B cell (primary cell): ENCODE measurements around the gene IL1RAP. TPM values are rescaled to one million over a fixed set of nuclear protein-coding genes. Genes with fewer than 3 reads are reported as not detected.

Experiments used
- ATAC-seq: fragments of 200-7000 bp; cut with Tn5 transposase; one replicate; pipeline ENCODE4 v1.10.0; 2021; ENCODE audit warnings: low read depth, mild to moderate bottlenecking, moderate number of reproducible peaks, moderate library complexity
- CTCF ChIA-PET: fragments of 350-600 bp; sonication (Branson Sonifier 250); formaldehyde crosslinking; loops from one replicate; lab custom pipeline; 2021; ENCODE audit warnings: antibody characterized with exemption, inconsistent platforms; lab: Charles Lee
- POLR2A ChIA-PET: fragments of 350-600 bp; sonication (Branson Sonifier 250); formaldehyde crosslinking; loops from one replicate; lab custom pipeline; 2021; ENCODE audit warnings: antibody characterized with exemption; lab: Charles Lee
- DNase-seq: peaks from one replicate; pipeline ENCODE4 v3.0.0; 2013
- H2AFZ ChIP-seq: 2 replicates; pipeline ENCODE4 v1.6.1; 2012; ENCODE audit warnings: mild to moderate bottlenecking, low read depth, low read length; ENCODE audit not compliant: insufficient read depth, poor library complexity, severe bottlenecking
- H3K27ac ChIP-seq, 2 donors: 1 replicate in 1 of 2; 2 replicates in 1 of 2; pipeline ENCODE4 v1.5.1; 2012 to 2013; ENCODE audit warnings: low read length in 2 of 2, mild to moderate bottlenecking in 2 of 2, moderate library complexity in 1 of 2
- H3K27me3 ChIP-seq, 4 experiments: fragments of 200-600 bp in 1 of 4; sonication (generic) in 1 of 4; replicated peaks in 1 of 4; 1 replicate in 2 of 4; 2 replicates in 2 of 4; pipeline versions ENCODE4 v1.6.1 to v1.7.0; 2013 to 2016; ENCODE audit warnings: low read length in 3 of 4, mild to moderate bottlenecking in 2 of 4, mixed read lengths in 1 of 4, moderate library complexity in 1 of 4; ENCODE audit not compliant: insufficient read depth in 4 of 4, control insufficient read depth in 3 of 4; ENCODE audit errors: control extremely low read depth in 1 of 4
- H3K36me3 ChIP-seq, 2 experiments: replicated peaks in 1 of 2; 1 replicate in 1 of 2; 2 replicates in 1 of 2; pipeline versions ENCODE4 v1.6.1 to v1.7.1; 2013; ENCODE audit warnings: low read length in 1 of 2; ENCODE audit not compliant: insufficient read depth in 2 of 2, control insufficient read depth in 1 of 2; ENCODE audit errors: control extremely low read depth in 1 of 2, extremely low read depth in 1 of 2
- H3K4me1 ChIP-seq, 2 donors: fragments of 200-600 bp in 1 of 2; sonication (generic) in 1 of 2; 1 replicate in 1 of 2; 2 replicates in 1 of 2; pipeline versions ENCODE4 v1.5.1 to v1.6.1; 2013 to 2017; ENCODE audit warnings: low read length in 2 of 2; ENCODE audit not compliant: control insufficient read depth in 2 of 2, insufficient read depth in 2 of 2
- H3K4me2 ChIP-seq: replicated peaks from 2 replicates; pipeline ENCODE3; 2012; ENCODE audit warnings: mild to moderate bottlenecking, low read depth, low read length; ENCODE audit not compliant: poor library complexity, severe bottlenecking
- H3K4me3 ChIP-seq, 5 experiments: fragments of 200-600 bp in 1 of 5; sonication (generic) in 1 of 5; 1 replicate in 3 of 5; 2 replicates in 2 of 5; pipeline versions ENCODE4 v1.5.1 to v1.7.0; 2011 to 2016; ENCODE audit warnings: low read length in 4 of 5, mild to moderate bottlenecking in 4 of 5, low read depth in 2 of 5, control low read depth in 1 of 5, moderate library complexity in 1 of 5; ENCODE audit not compliant: insufficient read depth in 1 of 5; ENCODE audit errors: control extremely low read depth in 1 of 5, extremely low read depth in 1 of 5
- H3K79me2 ChIP-seq: fragments of 200-600 bp; sonication (generic); one replicate; pipeline ENCODE4 v1.6.0; 2016; ENCODE audit warnings: low read length; ENCODE audit not compliant: control insufficient read depth, insufficient read depth
- H3K9ac ChIP-seq: fragments of 200-600 bp; sonication (generic); 2 replicates; pipeline ENCODE4 v1.6.1; 2017; ENCODE audit warnings: mild to moderate bottlenecking, low read length, moderate library complexity
- H3K9me3 ChIP-seq, 3 donors: one replicate each; pipeline versions ENCODE4 v1.6.1 to v1.7.1; 2013; ENCODE audit warnings: low read length in 2 of 3; ENCODE audit not compliant: control insufficient read depth in 2 of 3, insufficient read depth in 1 of 3; ENCODE audit errors: control extremely low read depth in 1 of 3
- H4K20me1 ChIP-seq: 2 replicates; pipeline ENCODE4 v1.6.0; 2012; ENCODE audit warnings: mild to moderate bottlenecking, low read length; ENCODE audit not compliant: insufficient read depth, control insufficient read depth, poor library complexity, severe bottlenecking
- H3K27ac Mint-ChIP-seq: one replicate; pipeline ENCODE4 v1.8.0; 2021; ENCODE audit warnings: mixed read lengths
- H3K27me3 Mint-ChIP-seq: one replicate; pipeline ENCODE4 v1.8.0; 2021; ENCODE audit warnings: mixed read lengths
- H3K4me1 Mint-ChIP-seq: one replicate; pipeline ENCODE4 v1.8.0; 2021; ENCODE audit warnings: mixed read lengths
- H3K4me3 Mint-ChIP-seq: one replicate; pipeline ENCODE4 v1.8.0; 2021; ENCODE audit warnings: mixed read lengths
- H3K9me3 Mint-ChIP-seq: one replicate; pipeline ENCODE4 v1.8.0; 2022; ENCODE audit warnings: mixed read lengths; ENCODE audit not compliant: insufficient read depth
- CTCF ChIP-seq: fragments of 200-600 bp; IDR thresholded peaks from one replicate; pipeline ENCODE4 v1.8.0; 2022; ENCODE audit warnings: antibody characterized with exemption, mild to moderate bottlenecking
- EZH2 ChIP-seq: IDR thresholded peaks from 2 replicates; pipeline ENCODE4 v1.6.1; 2012; ENCODE audit warnings: borderline replicate concordance, low read depth, mild to moderate bottlenecking, moderate library complexity, low read length; ENCODE audit not compliant: insufficient read depth, poor library complexity, severe bottlenecking
- WGBS: methylation state at CpG from one replicate; pipeline ENCODE4 v1.1.5; 2013; ENCODE audit warnings: missing lambda C conversion rate; ENCODE audit not compliant: insufficient coverage; 5-methylcytosine and 5-hydroxymethylcytosine counted together
- intact Hi-C: fragments of 100-400 bp; cut with micrococcal nuclease; formaldehyde crosslinking; loops from one replicate; pipeline ENCODE4 v1.10.0; 2022
- polyA plus RNA-seq: library from polyadenylated mRNA; depleted of rRNA; stranded (reverse); fragments of >200 nt; gene quantifications from 2 replicates; pipeline ENCODE4 v1.2.3, GENCODE V29; 2012
- total RNA-seq, 2 donors: library from RNA; stranded (reverse); fragments of 120-200 nt in 1 of 2; gene quantifications; 1 replicate in 1 of 2; 2 replicates in 1 of 2; pipeline versions ENCODE4 v1.2.3 to v1.2.4, GENCODE V29; 2013 to 2022

The IL1RAP gene
- total and polyA plus RNA-seq, 2 donors (not counting 1 experiment from before 2014, with no cell fraction given): 2.3 to 11.5 TPM

GRCh38 chr3:190696777-190697501 lies 183.1 kb downstream of the IL1RAP start:
- peaks cover 22% of the 10 kb centered on the region for H3K27me3 Mint-ChIP-seq
- no peak overlapping the region for H3K27ac ChIP-seq
- H3K4me3 Mint-ChIP-seq: no peak overlapping the region
- no peaks in the 10 kb centered on the region for H4K20me1 ChIP-seq
- peaks cover 0 to 11% (median 4%) of the 10 kb centered on the region in 4 experiments for H3K27me3 ChIP-seq
- DNase-seq (peak; percentile 35), ATAC-seq (no peak)
- H3K4me1 ChIP-seq: no peaks in the 10 kb centered on the region
- no peak overlapping the region for H3K27ac Mint-ChIP-seq
- intact Hi-C loops: loop anchor here (2.0 to 10.0 kb wide), 2 partner anchors 112 to 184 kb away; no protein-coding TSS in a partner anchor
- no peak overlapping the region for H2AFZ ChIP-seq
- H3K9me3 Mint-ChIP-seq: no peaks in the 10 kb centered on the region
- H3K4me3 ChIP-seq: no peak overlapping the region
- no peaks in the 10 kb centered on the region for H3K4me1 Mint-ChIP-seq
- peaks cover 0 to 1% (median 0%) of the 10 kb centered on the region in 3 donors for H3K9me3 ChIP-seq
- H3K4me2 ChIP-seq: no peak overlapping the region
- ChIA-PET POLR2A (no interaction called here), CTCF (interaction anchor here (0.7 to 2.8 kb wide), 15 partner anchors 19 to 737 kb away, joined by 3 to 17 read pairs (median 4); partner anchors contain the start of gene IL1RAP)
- H3K79me2 ChIP-seq: no peaks in the 10 kb centered on the region
- WGBS: 89% methylated on average over 3 of the region's 7 CpGs
- no peaks in the 10 kb centered on the region for H3K36me3 ChIP-seq
- peak; percentile 68 for TF ChIP-seq CTCF
- no peak for TF ChIP-seq EZH2
- H3K9ac ChIP-seq: no peak overlapping the region

GRCh38 chr3:190697502-190697830 lies 183.6 kb downstream of the IL1RAP start:
- no peak overlapping the region for H3K4me3 ChIP-seq
- no peaks in the 10 kb centered on the region for H3K9me3 Mint-ChIP-seq
- H3K4me3 Mint-ChIP-seq: no peak overlapping the region
- H3K9me3 ChIP-seq: peaks cover 0 to 1% (median 0%) of the 10 kb centered on the region in 3 donors
- DNase-seq: no peak
- H4K20me1 ChIP-seq: no peaks in the 10 kb centered on the region
- no peaks in the 10 kb centered on the region for H3K4me1 ChIP-seq
- no peak overlapping the region for H3K27ac Mint-ChIP-seq
- peaks cover 0 to 11% (median 4%) of the 10 kb centered on the region in 4 experiments for H3K27me3 ChIP-seq
- H3K27me3 Mint-ChIP-seq: peaks cover 26% of the 10 kb centered on the region
- ATAC-seq: no peak
- no peak overlapping the region for H3K4me2 ChIP-seq
- no peak overlapping the region for H3K27ac ChIP-seq
- CTCF ChIA-PET: interaction anchor here (0.7 to 2.8 kb wide), 15 partner anchors 19 to 735 kb away, joined by 3 to 17 read pairs (median 4); partner anchors contain the start of gene IL1RAP
- POLR2A ChIA-PET: no interaction called here
- intact Hi-C loops: loop anchor here (2.0 to 10.0 kb wide), 2 partner anchors 113 to 185 kb away; no protein-coding TSS in a partner anchor
- no peak overlapping the region for H2AFZ ChIP-seq
- H3K79me2 ChIP-seq: no peaks in the 10 kb centered on the region
- no peaks in the 10 kb centered on the region for H3K36me3 ChIP-seq
- TF ChIP-seq CTCF (no peak), EZH2 (no peak)
- no peak overlapping the region for H3K9ac ChIP-seq
- H3K4me1 Mint-ChIP-seq: no peaks in the 10 kb centered on the region
